ENCODE measurements around the gene PTPRN2.

PTPRN2 gene

DNA sequence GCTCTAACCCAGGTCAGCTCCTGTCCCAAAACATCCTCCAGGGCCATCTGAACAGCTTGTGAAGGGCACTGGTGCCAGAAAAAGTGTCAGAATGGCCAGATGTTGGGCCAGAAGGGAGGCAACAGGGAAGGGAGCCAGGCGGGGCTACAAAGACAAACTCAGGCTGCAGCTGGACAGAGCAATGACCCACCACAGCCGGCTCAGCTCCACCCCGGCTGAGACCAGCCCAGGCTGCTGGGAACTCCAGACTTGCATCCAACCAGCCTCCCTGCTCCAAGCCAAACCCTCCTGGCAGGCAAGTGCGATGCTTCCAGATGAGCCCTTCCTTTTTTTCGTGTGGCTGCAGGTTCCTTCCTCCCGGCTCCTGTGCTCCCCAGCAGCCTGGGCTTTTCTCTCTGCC, 466.9 kb downstream of the PTPRN2 start:
- no peak for TF ChIP-seq CTCF (conservative IDR thresholded peaks at IDR 0.05; ENCODE audit: low read depth, low read length)
- no peak overlapping the region for H3K4me3 ChIP-seq (ENCODE audit: low read depth, low read length)
- no peak for DNase-seq (ENCODE audit: low read depth)

GRCh38 chr7:158120316-158120715, 467.3 kb downstream of the PTPRN2 start:
- no peak for DNase-seq (ENCODE audit: low read depth)
- TF ChIP-seq CTCF (conservative IDR thresholded peaks at IDR 0.05; ENCODE audit: low read depth, low read length): no peak
- no peak overlapping the region for H3K4me3 ChIP-seq (ENCODE audit: low read depth, low read length)

- no peak for DNase-seq (ENCODE audit: low read depth)
- no peak overlapping the region for H3K4me3 ChIP-seq (ENCODE audit: low read depth, low read length)
- no peak for TF ChIP-seq CTCF (conservative IDR thresholded peaks at IDR 0.05; ENCODE audit: low read depth, low read length)
Measured at GRCh38 chr7:158117341-158118222, 470.0 kb downstream of the PTPRN2 start.

GRCh38 chr7:158116235-158116634, 471.4 kb downstream of the PTPRN2 start:
- H3K4me3 ChIP-seq (ENCODE audit: low read depth, low read length): no peak overlapping the region
- no peak for TF ChIP-seq CTCF (conservative IDR thresholded peaks at IDR 0.05; ENCODE audit: low read depth, low read length)
- DNase-seq (ENCODE audit: low read depth): no peak

- no peak for TF ChIP-seq CTCF (conservative IDR thresholded peaks at IDR 0.05; ENCODE audit: low read depth, low read length)
- no peak for DNase-seq (ENCODE audit: low read depth)
- H3K4me3 ChIP-seq (ENCODE audit: low read depth, low read length): no peak overlapping the region
Measured at GRCh38 chr7:158114056-158114850, 473.4 kb downstream of the PTPRN2 start.

DNA sequence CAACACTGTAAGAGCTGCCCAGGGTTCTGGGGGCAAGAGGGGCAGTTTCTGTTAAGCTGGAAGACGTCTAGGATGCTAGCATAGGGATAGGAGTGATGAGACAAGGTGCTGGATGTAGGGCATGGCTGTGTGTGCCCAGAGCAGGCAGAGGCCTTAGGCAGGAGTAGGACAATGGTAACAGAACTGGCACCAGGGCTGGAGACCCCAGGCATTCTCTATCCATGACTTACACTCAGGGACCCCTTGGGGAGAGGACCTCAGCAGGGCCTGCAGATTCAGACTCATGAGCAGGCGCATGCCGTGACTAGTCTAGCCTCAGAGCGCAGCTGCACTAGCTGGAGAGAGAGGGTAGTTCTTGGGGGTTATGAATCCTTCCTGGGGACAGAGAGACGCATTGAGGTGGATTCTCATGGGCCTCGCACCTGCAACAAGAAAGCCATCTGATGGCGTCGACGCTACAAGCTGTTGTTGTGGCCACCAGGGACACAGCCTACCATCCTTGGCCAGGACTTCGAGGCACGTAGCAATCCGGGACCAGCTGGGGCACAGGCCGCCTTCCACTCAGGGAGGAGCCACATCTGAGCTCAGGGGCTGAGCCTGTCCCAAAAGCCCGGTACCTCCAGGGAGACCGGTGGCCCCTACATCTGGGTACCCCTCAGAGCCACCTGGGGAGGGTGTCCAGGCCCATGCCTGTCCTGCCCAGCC, 474.1 kb downstream of the PTPRN2 start:
- no peak overlapping the region for H3K4me3 ChIP-seq (ENCODE audit: low read depth, low read length)
- no peak for DNase-seq (ENCODE audit: low read depth)
- TF ChIP-seq CTCF (conservative IDR thresholded peaks at IDR 0.05; ENCODE audit: low read depth, low read length): no peak

All from choroid plexus epithelial cell (primary cell).